Stimulated activated CD4-positive, alpha-beta T cell treated with anti-CD3 and anti-CD28 coated beads, Interleukin-1b, Interleukin-23, amount 100 ng/mL, for 4 hours (primary cell): Measurements from ENCODE around the gene HDAC10.
"Not testable (repeated sequence)": the region's sequence is repeated elsewhere in the genome, so short reads cannot be mapped to it uniquely, and the experiment has no call there.

Experiments
- DNase-seq, 2 donors: peaks; one replicate each; pipeline ENCODE4 v3.0.0-alpha.2; 2020; ENCODE audit warnings: low read depth in 2 of 2

Gene HDAC10

DNA sequence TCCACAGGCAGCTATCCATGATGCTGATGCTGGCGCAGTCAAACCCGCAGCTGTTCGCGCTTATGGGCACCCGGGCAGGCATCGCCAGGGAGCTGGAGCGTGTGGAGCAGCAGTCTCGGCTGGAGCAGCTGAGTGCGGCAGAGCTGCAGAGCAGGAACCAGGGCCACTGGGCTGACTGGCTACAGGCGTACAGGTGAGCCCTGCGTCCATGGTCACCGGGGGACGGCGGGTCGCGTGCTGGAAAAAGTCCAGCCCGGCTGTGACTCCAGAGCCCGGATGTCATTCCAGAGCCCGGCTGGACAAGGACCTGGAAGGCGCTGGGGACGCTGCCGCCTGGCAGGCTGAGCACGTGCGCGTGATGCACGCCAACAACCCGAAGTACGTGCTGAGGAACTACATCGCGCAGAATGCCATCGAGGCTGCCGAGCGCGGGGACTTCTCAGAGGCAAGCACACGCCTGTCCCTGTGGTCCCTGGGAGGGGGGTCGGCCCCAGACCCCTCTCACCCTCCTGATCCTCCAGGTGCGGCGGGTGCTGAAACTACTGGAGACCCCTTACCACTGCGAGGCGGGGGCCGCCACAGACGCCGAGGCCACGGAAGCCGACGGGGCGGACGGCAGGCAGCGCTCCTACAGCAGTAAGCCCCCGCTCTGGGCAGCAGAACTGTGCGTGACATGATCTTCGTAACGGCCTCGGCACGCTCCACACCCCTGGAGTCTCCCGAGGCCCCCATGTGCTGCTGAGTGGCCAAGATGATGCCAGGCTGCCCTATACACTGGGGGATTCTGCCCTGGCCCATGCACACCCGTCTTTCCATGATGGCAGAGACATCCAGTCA is 34.2 kb downstream of the HDAC10 start:
- no peak for DNase-seq

DNA sequence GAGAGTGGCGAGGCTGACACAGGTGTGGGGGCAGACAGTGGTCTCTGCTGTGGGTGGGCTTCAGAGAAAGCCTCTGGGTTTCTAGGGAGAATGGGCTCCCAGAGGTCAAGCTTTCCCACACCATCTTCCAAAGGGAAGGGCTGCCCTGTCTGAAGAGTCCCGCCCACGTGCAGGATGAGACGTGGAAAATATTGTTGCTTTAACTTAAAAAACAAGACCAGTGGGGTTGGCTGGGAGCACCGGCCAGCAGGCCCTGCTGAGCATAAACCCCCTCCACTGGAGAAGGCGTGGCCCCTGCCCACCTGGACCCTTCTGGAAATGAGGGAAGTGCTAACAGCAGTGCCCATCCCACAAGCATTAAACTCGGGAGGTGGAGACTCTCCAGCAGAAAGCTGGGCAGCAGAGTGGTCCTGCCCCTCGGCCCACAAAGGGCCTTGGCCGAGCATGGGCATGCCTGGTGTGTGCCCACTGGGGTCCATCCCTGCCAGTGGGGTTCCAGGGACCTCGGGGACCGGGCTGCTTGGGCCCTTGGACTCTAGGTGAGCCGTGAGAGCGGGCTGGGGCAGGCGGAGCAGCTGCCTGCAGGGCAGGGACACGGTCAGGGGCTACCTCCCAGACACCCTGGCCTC is 34.9 kb downstream of the HDAC10 start:
- DNase-seq: no peak

DNA sequence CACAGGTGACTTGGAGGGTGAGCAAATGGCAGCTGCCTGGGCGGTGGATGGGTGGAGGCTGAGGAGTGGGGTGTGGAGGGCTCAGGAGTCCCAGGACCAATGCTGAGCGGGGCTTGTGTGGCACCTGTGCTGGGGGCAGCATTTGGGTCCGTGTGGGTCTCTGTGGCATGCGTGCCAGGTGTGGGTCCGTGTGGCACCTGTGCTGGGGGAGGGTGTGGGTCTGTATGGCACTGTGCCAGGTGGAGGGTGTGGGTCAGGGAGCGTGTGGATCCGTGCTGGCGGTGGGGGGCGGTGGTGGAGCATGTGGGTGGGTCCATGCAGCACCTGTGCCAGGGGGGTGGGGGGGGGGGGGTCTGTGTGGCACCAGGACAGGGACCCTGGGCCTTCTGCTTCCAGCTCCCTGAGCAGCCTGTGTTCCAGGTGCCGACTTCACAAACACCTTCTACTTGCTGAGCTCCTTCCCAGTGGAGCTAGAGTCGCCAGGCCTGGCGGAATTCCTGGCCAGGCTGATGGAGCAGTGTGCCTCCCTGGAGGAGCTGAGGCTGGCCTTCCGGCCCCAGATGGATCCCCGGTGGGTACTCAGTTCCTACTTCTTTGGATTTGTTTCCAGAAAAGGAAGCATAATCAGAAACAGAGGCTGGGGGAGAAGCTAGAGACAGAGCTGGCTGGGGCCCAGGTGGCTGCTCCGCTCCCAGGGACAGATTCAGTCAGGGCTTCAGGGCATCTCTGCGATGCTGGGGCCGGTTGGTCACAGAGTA is 35.6 kb downstream of the HDAC10 start:
- DNase-seq: no peak

DNA sequence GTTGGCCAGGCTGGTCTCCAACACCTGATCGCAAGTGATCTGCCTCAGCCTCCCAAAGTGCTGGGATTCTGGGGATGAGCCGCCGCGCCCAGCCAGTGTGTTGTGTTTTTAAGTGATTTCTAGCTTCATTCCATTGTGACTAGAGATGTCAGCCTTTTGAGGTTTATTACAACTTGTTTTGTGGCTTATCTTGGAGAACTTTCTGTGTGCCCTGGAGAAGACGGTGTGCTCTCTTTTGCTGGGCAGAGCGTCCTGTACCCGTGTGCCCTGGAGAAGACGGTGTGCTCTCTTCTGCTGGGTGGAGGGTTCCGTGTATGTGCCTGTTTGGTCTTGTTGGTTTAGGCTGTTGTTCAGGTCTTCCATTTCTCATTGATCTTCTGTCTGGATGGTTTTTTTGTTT is 37.8 kb downstream of the HDAC10 start:
- no peak for DNase-seq

DNA sequence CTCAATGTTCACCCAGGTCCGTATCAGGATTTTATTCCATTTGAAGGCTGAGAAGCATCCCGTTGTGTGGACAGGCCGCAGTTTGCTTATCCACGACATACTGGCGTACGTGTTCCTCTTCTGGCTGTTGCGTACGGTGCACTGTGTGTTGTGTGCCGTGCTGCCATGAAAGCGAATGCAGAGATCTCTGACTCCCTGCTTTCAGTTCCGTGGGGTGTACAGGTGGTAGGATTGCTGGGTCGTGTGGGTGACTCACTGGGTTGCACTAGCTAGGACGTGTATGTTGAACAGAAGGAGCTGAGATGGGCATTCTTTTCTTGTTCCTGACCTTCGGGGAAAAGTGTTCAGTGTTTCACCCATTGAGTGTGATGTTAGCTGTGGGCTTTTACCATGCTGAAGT is 39.9 kb downstream of the HDAC10 start:
- no peak for DNase-seq

DNA sequence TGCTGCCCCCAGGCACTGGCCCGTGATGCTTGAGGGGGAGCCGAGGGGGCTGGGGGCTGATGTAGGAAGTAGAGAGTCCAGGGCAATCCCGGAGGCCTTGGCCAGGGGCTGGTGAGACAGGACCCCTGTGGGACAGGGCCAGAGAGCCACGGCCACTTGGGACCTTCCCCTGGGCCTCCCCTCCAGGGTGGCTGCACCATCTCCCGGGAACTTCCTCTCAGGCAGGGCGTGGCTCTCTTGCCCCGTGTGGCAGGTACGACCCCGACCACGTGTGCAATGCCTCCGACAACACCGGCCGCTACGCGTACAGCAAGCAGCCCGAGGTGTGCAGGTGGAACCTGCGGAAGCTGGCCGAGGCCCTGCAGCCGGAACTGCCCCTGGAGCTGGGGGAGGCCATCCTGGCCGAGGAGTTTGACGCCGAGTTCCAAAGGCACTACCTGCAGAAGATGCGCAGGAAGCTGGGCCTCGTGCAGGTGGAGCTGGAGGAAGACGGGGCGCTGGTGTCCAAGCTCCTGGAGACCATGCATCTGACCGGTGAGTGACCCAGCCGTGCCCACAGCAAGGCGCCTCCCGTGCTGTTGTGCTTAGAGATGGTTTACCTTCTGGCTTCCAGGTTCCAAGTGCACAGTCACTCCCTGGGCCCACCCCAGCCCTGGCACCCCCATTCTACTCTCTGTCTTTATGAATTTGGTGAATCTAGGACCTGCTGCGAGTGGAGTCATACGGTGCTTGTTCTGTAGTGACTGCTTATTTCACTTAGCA is 40.5 kb downstream of the HDAC10 start:
- no peak for DNase-seq

DNA sequence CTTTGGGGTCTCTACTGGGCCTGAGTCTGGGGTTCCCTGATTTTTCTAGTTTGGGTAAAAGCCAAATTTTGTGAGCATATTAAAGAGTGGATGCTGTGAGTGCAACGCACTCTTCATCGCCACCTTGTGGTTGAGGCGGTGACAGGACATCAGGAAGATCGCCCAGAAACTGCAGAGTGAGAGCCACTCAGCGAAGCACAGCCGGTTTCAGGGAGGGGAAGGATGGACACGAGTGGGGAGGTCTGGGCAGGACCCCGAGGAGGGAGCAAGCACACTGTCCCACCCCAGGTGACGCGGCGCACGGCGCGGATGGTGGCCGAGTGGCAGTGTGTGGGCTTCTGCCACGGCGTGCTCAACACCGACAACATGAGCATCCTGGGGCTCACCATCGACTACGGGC is 41.2 kb downstream of the HDAC10 start:
- peak; percentile 58 to 66 for DNase-seq

DNA sequence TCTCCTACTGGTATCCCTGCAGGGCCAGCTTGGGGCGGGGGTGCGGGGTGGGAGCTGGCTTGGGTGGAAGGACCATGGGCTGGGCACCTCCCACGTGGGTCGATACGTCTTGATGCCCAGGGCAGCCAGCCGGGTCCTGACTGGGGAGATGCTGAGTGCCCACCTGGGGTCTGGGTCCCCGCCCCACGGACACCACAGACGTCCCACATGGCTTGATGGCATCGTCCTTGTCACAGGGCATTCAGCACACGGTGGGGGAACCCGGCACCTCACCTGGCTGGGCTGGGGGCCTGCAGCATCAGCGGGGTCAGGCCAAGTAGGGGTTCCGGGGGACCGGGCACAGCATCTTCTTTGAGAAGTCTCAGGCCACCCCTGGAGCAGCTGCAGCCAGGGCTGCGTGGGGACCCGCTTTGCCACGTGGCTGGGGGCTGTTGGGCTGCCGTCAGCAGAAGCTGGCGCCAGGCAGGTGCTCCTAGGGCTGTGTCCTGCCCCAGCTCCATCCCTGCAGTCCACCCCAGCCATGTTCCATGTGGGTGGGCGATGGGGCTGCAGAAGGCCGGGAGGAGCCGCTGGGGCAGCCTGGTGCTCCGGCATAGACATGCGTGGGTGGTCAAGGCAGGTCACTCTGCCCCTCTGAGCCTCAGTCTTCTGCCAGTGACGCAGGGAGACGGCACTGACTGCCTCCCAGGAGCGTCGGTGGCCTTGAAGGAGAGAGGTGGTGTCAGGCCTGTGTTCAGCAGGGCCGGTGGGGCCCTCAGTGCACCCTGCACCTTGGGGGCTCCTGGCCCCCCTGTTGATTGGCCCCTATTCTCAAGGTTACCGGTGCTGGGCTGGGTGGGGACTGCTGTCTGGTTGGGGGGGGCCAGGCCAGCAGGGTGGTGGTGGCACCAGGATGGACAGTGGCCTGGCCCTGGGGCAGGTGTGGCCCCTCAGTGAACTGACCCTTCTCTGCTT is 41.8 kb downstream of the HDAC10 start:
- DNase-seq: no peak

DNA sequence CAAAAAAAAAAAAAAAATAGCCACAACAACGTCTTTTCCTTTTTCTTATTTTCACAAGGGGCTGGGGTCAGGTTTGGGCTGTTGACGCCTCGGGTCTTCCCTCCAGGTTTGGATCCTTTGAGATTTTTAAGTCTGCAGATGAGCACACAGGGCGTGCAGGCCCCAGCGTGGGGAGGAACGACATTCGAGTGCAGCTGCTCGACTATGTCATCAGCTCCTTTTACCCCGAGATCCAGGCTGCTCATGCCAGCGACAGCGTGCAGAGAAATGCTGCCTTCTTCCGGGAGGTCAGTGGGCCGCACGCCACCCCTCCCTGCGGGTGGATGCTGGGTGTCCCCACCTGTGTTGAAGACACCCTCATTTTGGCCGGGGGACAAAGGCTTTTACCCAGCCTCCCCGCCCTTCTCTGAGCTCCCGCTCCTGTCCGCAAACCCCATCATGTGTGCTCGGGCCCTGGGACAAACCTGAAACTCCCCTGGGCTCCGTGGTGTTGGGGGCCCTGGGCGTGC is 42.6 kb downstream of the HDAC10 start:
- no peak for DNase-seq

DNA sequence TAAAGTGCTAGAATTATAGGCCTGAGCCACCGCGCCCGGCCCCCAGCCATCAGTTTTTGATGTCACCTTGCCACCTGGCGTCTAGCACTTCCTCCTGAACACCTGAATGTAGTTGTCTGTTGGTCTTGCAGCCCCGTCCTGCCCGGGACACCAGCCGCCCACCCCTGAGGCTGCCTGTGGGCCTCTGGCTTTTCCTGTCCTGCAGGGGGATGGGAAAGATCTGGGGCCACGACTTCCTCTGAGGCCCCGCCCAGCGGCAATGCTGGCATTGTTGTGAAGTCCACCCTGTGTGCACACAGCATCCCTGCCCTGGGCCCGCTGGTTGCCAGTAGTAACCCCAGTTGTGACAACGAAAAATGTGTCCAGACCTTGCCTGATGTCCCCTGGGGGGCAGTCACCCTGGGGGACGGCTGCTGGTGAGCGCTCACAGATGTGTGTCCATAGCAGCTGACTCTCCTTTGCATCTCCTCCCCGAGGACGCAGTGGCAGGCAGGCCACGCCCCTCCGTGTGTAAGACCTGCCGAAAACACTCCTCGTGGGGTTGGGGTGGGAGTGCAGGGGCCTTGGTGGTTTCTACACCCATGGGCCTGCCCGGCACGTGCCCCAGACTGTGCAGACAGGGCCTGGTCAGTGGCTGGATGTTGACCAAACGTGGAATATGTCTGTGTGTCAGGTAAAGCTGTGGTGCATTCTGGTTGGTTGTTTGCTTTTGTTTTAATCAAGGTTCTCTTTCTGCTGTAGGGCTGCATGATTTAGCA is 43.5 kb downstream of the HDAC10 start:
- no peak for DNase-seq

DNA sequence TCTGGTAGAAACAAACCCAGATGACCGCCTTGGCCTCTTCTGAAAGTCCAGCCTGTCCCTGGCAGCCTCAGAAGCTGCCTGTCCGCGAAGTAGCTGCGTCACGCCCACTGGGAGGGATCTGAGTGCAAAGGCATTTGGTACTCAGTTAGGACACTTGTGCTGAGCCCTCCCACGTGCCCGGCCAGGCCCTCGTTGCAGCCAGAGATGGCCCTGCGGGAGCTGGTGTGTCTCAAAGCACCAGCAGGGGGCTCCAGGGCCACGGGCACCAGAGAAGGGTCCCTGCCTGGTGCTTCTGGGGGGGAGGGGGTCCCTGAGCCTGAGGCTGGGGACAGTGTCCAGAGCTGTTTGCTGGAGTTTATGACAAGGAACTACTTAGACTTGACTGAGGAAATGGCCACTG is 44.5 kb downstream of the HDAC10 start:
- no peak for DNase-seq

DNA sequence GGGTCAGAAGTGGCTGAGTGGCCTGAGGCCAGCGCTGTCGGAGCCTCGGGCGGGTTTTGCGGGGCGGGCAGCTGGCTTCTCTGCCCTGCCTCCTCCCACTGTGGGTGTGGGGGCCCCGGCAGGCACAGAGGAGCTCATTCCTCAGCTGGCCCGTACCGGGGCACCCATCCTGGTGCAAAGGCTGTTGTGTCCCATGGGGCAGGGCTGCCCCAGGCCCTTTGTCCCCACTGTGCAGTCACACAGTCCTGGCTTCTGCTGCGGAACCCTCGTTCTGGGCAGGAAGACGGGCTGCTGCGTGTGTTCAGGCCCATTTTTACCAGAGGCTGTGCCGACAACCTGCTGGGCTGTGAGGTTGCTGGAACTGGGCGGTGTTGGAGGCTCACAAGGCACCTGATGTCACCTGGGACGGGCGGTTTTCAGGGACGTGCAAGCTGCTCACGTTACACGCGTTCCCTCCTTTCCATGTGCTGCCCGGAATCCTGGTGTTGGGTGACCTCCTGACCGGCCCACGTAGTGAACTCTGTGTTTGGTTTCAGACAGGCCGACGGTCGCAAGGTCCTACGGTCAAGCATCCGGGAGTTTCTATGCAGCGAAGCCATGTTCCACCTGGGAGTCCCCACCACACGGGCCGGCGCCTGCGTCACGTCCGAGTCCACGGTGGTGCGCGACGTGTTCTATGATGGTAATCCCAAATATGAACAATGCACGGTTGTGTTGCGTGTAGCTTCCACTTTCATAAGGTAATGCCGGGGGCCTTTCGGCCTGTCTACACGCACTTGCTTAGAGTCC is 45.1 kb downstream of the HDAC10 start:
- no peak for DNase-seq

DNA sequence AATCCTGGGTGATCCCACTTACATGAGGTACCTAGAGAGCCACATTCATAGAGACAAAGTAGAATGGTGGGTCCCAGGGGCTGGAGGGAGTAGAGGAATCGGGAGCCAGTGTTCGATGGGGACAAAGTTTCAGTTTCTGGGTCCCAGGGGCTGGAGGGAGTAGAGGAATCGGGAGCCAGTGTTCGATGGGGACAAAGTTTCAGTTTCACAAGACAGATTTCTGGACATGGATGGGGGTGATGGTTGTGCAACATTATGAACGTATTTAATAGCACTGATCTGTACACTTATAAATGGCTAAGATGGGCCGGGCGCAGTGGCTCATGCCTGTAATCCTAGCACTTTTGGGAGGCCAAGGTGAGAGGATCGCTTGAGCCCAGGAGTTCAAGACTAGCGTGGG is 46.1 kb downstream of the HDAC10 start:
- not testable (repeated sequence) for DNase-seq

DNA sequence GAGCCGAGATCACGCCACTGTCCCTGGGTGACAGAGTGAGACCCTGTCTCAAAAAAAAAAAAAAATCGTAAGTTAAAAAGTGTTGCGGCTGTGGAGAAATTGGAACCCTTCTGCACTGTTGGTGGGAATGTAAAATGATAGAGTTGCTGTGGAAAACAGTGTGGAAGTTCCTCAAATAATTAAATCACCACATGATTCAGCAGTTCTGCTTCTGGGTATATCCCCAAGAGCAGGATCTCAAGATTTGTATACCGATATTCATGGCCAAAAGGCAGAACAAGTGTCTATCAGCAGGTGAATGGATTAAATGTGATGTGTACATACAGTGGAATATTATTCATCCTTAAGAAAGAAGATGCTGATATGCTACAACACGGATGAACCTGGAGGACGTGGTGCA is 46.5 kb downstream of the HDAC10 start:
- no peak for DNase-seq

DNA sequence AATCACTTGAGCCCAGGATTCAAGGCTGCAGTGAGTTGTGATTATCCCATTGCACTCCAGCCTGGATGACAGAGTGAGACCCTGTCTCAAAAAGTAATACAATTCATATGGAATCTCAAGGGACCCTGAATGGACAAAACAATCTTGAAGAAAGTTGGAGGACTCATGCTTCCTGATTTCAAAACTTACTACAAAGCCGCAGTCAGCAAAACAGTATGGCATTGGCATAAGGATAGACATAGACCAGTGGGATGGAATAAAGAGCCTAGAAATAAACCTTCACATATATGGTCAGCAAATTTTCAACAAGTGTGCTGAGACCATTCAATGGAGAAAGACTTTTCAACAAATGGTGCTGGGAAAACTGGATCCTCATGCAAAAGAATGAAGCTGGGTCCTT is 47.8 kb downstream of the HDAC10 start:
- DNase-seq: no peak

DNA sequence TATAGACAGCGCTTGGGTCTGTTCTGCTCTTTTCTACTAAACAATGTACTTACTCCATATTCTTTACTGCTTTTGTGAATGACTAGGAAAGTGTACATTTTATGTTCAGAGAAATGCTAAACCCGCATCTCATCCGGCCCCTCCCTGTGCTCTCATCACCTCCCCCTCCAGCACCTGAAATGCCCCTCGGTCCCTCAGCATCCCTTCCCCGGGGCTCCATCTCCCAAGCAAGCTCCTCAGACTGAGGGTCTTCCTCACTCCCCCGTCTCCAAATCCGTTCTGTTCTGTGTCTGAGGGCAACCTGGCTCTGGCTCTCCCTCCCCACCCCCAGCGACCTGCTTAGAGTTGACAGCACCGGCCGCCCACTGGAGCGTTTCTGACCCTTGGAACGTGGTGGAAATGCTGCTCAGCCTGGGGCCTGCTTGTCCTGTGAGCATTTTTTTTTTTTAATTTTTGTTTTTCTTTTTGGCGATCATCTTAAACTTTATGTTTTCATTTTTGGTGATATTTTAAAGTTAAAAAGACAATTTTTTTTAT is 48.9 kb downstream of the HDAC10 start:
- DNase-seq: no peak

DNA sequence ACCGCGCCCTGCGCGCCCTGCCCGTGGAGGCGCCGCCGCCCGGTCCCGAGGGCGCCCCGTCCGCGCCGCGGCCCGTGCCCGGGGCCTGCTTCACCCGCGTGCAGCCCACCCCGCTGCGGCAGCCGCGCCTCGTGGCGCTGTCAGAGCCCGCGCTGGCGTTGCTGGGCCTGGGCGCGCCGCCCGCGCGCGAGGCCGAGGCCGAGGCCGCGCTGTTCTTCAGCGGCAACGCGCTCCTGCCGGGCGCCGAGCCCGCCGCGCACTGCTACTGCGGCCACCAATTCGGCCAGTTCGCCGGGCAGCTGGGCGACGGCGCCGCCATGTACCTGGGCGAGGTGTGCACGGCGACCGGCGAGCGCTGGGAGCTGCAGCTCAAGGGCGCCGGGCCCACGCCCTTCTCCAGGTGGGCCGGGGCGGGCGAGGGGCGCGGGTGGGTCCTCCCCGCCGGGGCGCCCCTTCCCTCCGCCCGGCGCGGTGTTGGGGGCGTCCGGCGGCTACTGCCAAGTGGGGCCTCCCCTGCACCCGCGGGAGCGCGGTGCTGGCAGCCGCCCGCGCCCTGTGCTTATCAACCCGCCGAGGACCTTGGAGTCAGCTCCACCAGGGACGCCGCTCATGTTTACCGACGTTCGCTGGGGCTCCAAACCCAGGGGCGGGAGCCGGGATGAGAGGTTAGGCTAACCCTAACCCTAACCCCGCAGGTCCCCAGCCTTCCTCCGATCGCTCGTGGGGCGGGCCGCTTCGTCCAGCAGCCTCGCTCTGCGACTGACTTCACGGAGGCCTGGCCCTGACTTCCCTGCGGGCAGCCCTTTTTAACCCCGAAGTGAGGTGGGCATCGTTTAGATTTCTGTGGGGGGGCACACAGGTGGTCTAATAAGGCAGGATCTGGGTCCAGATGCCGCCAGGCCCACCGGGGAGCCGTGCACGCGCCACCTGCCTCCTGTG is 49.6 kb downstream of the HDAC10 start:
- DNase-seq: no peak
